HG03460 (cell line): ENCODE measurements around the gene WIPF1.
"Not testable (repeated sequence)": the region's sequence is repeated elsewhere in the genome, so short reads cannot be mapped to it uniquely, and the experiment has no call there.

ENCODE experiments used
- ATAC-seq: cut with Tn5 transposase; IDR thresholded peaks from one replicate; pipeline ENCODE4 v1.9.1; 2021; ENCODE audit not compliant: unreplicated experiment

WIPF1 gene

GRCh38 chr2:174575124-174575776, 22.4 kb downstream of the WIPF1 start:
- ATAC-seq: no peak

- no peak for ATAC-seq
Observed at GRCh38 chr2:174574657-174575056, 22.9 kb downstream of the WIPF1 start.

GRCh38 chr2:174573621-174574081, 24.0 kb downstream of the WIPF1 start:
- no peak for ATAC-seq

- ATAC-seq: no peak
Observed at GRCh38 chr2:174572556-174572955, 25.0 kb downstream of the WIPF1 start.

- no peak for ATAC-seq
Observed at GRCh38 chr2:174571669-174572323, 25.8 kb downstream of the WIPF1 start.

- no peak for ATAC-seq
Observed at GRCh38 chr2:174570318-174570958, 27.2 kb downstream of the WIPF1 start.

GRCh38 chr2:174569678-174570077, 27.9 kb downstream of the WIPF1 start:
- ATAC-seq: no peak

GRCh38 chr2:174568425-174568824, 29.2 kb downstream of the WIPF1 start:
- ATAC-seq: no peak

GRCh38 chr2:174566871-174567270, 30.7 kb downstream of the WIPF1 start:
- no peak for ATAC-seq

- ATAC-seq: no peak
Observed at GRCh38 chr2:174563530-174564282, 33.9 kb downstream of the WIPF1 start.

- no peak for ATAC-seq
Observed at GRCh38 chr2:174561972-174562370, 35.6 kb downstream of the WIPF1 start.

- ATAC-seq: no peak
Observed at GRCh38 chr2:174561283-174561971, 36.2 kb downstream of the WIPF1 start.

- ATAC-seq: no peak
Observed at GRCh38 chr2:174560737-174561136, 36.9 kb downstream of the WIPF1 start.

GRCh38 chr2:174555998-174556397, 41.6 kb downstream of the WIPF1 start:
- ATAC-seq: no peak

GRCh38 chr2:174554529-174555150, 43.0 kb downstream of the WIPF1 start:
- no peak for ATAC-seq

GRCh38 chr2:174553811-174554493, 43.7 kb downstream of the WIPF1 start:
- ATAC-seq: peak; percentile 68

GRCh38 chr2:174552880-174553279, 44.7 kb downstream of the WIPF1 start:
- ATAC-seq: no peak

GRCh38 chr2:174551697-174552096, 45.9 kb downstream of the WIPF1 start:
- no peak for ATAC-seq

GRCh38 chr2:174548646-174549045, 49.0 kb downstream of the WIPF1 start:
- ATAC-seq: not testable (repeated sequence)

GRCh38 chr2:174548021-174548420, 49.6 kb downstream of the WIPF1 start:
- not testable (repeated sequence) for ATAC-seq
